ENCODE results near the gene EDN3.

GRCh38 chr20:59322585-59323454 is 22.4 kb downstream of the EDN3 start:
- TF ChIP-seq POLR2AphosphoS5 (IDR thresholded peaks at IDR 0.05; ENCODE audit: low read depth, low read length), result no peak
- no peak for TF ChIP-seq TAF1 (IDR thresholded peaks at IDR 0.05; ENCODE audit: borderline replicate concordance, low read depth, low read length)

Data from GM12892 (cell line).